HG02981 (cell line): Measurements from ENCODE around the gene ZP3.
A peak's percentile ranks its signal among the peaks of the same experiment; 100 is the strongest.
"Not testable (repeated sequence)": the region's sequence is repeated elsewhere in the genome, so short reads cannot be mapped to it uniquely, and the experiment has no call there.

ENCODE experiments used
- ATAC-seq: cut with Tn5 transposase; IDR thresholded peaks from one replicate; pipeline ENCODE4 v1.9.1; 2021; ENCODE audit warnings: mild to moderate bottlenecking, moderate library complexity; ENCODE audit not compliant: unreplicated experiment

ZP3 gene

DNA sequence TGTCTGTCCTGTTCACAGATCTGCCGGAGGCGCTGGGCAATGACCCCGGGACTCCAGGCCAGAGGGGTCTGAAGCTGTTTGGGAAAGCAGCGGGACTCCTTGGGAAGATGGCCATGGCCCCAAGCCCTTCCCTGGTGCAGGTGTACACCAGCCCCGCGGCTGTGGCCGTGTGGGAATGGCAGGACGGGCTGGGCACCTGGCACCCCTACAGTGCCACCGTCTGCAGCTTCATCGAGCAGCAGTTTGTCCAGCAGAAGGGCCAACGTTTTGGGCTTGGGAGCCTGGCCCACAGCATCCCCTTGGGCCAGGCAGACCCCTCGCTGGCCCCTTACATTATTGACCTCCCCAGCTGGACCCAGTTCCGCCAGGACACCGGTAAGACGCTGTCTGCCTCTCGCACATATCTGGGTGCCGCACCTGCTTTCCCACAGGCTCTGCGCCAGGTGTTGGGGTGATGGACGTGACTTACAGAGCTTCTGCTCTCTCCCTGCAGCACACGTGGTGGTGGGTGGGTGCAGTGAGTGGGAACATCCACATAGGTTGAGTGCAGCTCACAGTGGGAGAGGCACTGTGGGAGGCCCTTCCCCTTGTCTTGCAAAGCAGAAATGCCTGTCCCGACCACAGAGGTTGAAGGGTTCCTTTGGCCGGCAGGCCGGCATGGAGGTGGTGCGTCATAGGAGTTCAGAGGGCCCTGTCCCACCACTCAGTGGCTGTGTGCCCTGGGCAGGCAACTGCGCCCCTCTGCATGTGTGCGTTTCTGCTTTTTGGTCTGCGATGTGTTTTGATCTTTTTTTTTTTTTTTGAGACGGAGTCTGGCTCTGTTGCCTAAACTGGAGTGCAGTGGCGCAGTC, 55.9 kb downstream of the ZP3 start:
- ATAC-seq: not testable (repeated sequence)

DNA sequence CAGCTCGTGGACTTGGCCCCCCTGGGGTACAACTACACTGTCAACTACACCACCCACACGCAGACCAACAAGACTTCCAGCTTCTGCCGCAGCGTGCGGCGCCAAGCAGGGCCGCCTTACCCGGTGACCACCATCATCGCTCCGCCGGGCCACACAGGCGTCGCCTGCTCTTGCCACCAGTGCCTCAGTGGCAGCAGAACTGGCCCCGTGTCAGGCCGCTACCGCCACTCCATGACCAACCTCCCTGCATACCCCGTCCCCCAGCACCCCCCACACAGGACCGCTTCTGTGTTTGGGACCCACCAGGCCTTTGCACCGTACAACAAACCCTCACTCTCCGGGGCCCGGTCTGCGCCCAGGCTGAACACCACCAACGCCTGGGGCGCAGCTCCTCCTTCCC, 57.9 kb downstream of the ZP3 start:
- ATAC-seq: not testable (repeated sequence)

DNA sequence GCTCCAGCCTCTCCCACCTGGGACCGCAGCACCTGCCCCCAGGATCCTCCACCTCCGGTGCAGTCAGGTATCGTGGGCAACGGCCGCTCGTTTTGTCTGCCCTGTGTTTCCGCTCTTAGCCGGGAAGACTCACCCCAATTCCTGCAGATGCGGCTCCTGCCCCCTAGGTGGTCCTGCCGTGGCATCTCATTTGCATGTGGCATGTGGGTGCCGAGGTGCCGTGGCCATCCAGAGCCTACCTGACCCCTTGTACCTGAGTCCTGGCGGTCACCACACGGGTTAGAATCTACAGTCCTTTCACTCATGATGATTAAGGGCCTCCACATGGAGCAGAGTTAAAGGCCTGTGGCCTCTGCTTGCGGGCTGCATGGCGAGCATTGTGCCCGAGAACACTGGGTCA, 58.3 kb downstream of the ZP3 start:
- not testable (repeated sequence) for ATAC-seq

DNA sequence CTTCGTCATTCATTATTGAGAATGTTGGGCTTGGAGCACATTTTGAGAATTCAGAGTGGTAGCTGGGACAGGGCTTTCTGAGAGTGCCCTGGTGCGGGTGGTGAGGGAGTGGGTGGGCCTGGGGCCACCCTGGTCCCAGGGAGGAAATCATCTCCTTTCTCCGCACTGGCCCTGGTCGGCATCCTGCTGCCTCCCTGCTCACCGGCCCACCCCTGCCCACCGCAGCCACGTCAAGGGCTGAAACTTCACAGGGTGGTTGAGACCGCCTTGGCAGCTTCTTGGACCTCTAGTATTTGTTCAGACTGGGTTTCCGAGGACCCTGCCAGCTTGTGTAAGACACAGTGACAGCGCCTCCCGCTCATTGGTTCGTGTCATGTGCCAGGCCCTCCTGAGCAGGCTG, 59.7 kb downstream of the ZP3 start:
- ATAC-seq: not testable (repeated sequence)

DNA sequence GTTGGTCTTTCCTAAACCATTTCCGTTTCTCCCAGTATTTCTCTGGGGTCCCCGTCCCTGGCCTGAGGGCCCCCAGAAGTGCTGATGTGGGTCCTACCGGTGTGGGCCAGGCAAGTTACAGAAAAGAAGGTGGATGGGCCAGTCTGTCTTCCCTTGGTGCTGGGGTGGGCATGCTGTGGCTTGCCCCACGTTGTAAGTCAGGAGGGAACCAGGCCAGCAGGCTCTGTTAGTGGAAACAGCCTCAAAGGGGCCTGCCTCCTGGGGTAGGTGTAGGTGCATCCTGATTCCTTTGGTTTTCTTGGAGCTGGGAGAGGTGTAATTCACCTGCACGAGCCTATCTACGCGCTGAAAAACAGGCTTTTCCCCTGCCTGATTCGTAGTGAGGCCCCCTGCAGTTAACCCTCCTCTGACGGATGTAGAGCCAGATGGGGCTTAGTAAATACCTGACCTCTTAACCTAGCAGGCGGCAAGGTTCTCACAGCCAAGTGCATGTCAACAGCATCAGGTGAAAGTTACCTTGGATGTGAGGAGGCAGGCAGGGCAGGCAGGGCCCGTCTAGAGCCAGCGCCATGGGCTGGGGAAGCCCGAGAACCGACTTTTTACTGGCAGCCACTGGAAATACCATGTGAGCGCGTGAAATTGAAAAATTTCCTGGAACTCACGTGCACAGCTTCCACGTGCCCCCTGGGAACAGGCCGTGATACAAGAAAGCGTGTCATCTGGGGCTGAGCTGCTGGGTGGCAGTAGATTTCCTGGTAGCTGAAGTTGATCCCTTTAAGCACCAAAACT, 61.3 kb downstream of the ZP3 start:
- ATAC-seq: peak; percentile 8

DNA sequence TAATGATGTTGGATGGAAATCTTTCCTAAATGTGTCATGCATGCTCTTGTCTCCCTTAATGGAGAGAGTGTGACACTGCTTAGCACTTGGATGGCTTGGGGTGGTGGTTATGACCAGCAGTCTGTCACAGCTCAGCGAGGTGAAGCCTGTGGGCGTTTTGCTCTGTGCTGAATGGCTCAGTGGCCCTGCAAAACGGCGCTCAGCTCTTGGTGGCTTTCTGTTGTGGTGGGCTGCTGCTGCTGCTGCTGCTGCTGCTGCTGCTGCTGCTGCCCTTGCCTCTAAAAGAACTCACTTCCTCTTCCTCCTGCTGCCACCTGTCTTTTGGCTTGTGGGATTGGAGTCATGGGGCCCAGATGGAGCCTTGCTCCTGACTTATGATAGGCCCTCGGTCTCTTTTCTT, 61.9 kb downstream of the ZP3 start:
- peak; percentile 99 for ATAC-seq

DNA sequence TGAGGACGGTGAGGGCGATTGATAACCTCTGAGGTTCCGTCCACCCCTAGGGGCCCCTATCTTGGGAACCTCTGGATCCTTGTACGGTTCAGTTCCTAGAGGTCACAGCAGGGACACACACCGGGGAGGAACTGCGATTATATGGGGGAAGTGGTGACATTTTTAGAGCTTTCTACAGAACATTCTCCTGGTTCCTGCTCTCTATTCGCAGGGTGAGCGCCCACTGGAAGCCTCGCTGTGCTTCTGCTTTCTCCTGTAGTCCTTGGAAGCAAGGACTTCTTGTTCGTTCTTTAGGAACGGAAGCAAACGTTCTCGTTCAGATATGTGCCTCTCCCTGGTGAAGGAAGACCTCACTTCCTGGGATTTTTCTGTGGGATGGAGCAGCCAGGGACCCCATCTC, 63.2 kb downstream of the ZP3 start:
- ATAC-seq: not testable (repeated sequence)
